GM06990 (cell line): Measurements from ENCODE around the gene PTGR2.

Experiments used
- DNase-seq: peaks from one replicate; pipeline ENCODE4 v3.0.0-alpha.2; 2011; ENCODE audit not compliant: insufficient read length; ENCODE audit errors: extremely low read depth
- H3K27me3 ChIP-seq: replicated peaks from 2 replicates; pipeline ENCODE4 v1.6.0; 2011; ENCODE audit warnings: low read length; ENCODE audit not compliant: control insufficient read depth, insufficient read depth
- H3K36me3 ChIP-seq: 2 replicates; pipeline ENCODE4 v1.5.1; 2011; ENCODE audit warnings: low read length; ENCODE audit not compliant: control insufficient read depth, insufficient read depth
- H3K4me3 ChIP-seq: replicated peaks from 2 replicates; pipeline ENCODE4 v1.5.1; 2011; ENCODE audit warnings: low read depth, mild to moderate bottlenecking, control low read depth, low read length
- TF ChIP-seq, protein P1 (sequence below): IDR thresholded peaks from 2 replicates; pipeline ENCODE4 v1.5.1; 2011; ENCODE audit warnings: low read length, control low read depth, mild to moderate bottlenecking, inconsistent platforms; ENCODE audit not compliant: insufficient read depth, poor library complexity, severe bottlenecking

The PTGR2 gene

DNA sequence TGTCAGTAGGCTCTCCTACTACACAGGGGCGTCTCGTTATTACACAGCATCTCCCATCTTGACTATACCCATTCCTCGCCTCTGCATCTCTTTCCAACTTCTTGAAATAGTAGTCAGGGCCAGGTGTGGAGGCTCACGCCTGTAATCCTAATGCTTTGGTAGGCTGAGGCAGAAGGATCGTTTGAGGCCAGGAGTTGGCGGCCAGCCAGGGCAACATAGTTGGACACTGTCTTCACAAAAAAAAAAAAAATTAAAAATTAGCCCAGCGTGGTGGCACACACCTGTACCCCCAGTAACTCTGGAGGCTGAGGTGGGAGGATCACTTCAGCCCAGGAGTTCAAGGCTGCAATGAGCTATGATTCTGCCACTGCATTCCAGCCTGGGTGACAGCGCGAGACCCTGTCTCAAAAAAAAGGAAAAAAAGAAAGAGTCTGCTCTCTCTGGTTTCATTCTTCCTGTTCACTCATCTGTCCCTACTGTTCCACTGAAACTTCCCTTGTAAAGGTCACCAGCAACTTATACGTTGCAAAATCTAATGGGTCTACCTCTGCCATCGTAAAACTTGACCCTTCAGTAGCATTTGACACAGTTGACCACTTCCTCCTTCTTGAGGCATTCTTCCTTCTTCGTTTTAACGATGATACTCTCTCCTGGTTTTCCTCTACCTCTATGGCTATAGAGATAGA is 41.0 kb upstream of the PTGR2 start:
- TF ChIP-seq, protein P1, sequence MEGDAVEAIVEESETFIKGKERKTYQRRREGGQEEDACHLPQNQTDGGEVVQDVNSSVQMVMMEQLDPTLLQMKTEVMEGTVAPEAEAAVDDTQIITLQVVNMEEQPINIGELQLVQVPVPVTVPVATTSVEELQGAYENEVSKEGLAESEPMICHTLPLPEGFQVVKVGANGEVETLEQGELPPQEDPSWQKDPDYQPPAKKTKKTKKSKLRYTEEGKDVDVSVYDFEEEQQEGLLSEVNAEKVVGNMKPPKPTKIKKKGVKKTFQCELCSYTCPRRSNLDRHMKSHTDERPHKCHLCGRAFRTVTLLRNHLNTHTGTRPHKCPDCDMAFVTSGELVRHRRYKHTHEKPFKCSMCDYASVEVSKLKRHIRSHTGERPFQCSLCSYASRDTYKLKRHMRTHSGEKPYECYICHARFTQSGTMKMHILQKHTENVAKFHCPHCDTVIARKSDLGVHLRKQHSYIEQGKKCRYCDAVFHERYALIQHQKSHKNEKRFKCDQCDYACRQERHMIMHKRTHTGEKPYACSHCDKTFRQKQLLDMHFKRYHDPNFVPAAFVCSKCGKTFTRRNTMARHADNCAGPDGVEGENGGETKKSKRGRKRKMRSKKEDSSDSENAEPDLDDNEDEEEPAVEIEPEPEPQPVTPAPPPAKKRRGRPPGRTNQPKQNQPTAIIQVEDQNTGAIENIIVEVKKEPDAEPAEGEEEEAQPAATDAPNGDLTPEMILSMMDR: no peak
- no peaks in the 10 kb centered on the region for H3K36me3 ChIP-seq
- no peak for DNase-seq
- no peak overlapping the region for H3K4me3 ChIP-seq
- H3K27me3 ChIP-seq: no peaks in the 10 kb centered on the region

- TF ChIP-seq, protein P1: no peak
- H3K36me3 ChIP-seq: no peaks in the 10 kb centered on the region
- DNase-seq: no peak
- H3K4me3 ChIP-seq: no peak overlapping the region
- no peaks in the 10 kb centered on the region for H3K27me3 ChIP-seq
Measured at GRCh38 chr14:73811164-73811503, 40.5 kb upstream of the PTGR2 start.

DNA sequence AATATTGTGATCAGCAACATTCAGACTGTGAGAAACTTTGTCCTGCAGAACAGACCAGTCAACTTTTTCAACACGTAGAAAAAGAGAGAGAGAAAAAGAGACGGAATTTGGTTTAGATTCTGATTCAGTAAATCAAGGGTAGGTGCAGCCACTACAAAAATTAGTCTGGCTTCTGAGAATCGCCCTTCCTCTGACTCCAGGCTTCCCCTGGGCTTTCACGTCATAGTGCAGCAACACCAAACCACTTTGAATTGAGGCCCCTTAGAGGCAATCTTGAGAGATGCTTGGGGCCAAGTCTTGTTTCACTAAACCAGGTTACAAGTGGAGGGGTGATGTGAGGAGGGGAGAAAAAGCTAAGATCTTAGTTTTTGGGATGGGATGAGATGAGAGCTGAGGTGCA is 37.5 kb upstream of the PTGR2 start:
- H3K27me3 ChIP-seq: no peaks in the 10 kb centered on the region
- TF ChIP-seq, protein P1: no peak
- DNase-seq: no peak
- no peaks in the 10 kb centered on the region for H3K36me3 ChIP-seq
- H3K4me3 ChIP-seq: no peak overlapping the region

DNA sequence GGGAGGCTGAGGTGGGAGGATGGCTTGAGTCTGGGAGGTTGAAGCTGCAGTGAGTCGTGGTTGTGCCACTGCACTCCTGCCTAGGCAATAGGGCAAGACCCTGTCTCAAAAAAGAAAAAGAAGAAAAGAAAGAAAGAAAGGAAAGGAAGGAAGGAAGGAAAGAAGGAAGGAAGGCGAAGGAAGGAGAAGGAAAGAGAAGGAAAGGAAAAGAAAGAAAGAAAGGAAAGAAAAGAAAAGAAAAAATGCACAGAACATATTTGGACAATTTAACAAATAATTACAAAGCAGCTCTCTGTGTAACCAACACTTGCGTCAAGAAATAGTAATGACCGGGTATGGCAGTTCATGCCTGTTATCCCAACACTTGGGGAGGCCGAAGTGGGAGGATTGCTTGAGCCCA is 35.8 kb upstream of the PTGR2 start:
- Histone ChIP-seq H3K36me3 (no peaks in the 10 kb centered on the region), H3K27me3 (no peaks in the 10 kb centered on the region), H3K4me3 (no peak overlapping the region)
- no peak for DNase-seq
- TF ChIP-seq, protein P1: no peak

DNA sequence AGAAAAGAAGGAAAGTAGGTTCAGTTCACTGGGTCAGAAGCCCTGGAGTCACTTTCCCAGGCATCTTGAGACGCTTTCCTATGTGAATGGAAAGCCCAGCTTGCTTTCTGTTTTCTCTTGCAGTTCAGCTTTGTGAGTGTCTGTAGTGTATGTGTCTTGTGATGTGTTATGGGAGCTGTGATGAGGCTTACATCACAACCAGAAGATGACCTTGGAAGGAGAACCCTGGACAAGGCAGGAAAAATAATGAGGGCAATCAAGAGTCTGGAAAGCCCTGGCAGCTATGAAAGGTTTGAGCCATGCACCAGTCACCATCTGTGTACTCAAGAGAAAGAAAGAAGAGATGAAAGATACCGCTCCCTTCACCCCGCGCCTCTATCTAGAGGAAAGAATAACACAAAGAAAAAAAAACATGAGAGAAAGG is 35.2 kb upstream of the PTGR2 start:
- Histone ChIP-seq H3K27me3 (no peaks in the 10 kb centered on the region), H3K4me3 (no peak overlapping the region), H3K36me3 (no peaks in the 10 kb centered on the region)
- TF ChIP-seq, protein P1: no peak
- no peak for DNase-seq
